ENCODE data around the gene CCNL1. TPM values are rescaled to one million over a fixed set of nuclear protein-coding genes. Genes with fewer than 3 reads are reported as not detected.

The CCNL1 gene
- total RNA-seq, 1 experiment from 2014 or later, result 68.8 TPM

DNA sequence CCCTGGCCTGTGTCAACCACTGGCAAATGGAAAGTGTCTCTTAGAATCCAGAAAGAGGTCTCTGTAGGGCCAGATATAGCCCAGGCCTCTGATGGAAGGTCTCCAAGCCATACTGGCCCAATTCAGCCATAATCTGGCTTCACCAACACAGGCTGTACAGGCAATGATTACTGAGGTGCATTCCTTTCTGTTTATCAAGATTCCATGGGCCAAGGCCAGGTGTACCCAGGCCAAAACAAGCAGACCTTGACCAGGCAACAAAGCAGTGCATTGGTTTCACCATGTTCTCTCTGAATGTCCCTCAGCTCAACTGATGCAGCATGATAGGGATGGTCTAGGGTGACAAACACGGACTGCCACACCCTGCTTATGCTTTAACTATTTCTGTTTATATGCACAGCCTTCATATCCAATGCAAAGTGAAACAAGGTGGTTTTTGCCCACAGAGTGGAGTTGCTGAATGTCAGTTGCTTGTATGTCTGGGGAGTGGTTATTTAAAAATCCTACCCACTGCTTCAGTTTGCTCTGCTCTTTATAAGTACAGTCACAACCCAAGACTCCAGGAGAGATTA lies 25.2 kb downstream of the CCNL1 start:
- no peak for DNase-seq
- Histone ChIP-seq H3K9me3 (peaks cover 4% of the 10 kb centered on the region; the same call in 1 of the 2 replicates), H3K4me3 (no peak overlapping the region), H3K27me3 (no peaks in the 10 kb centered on the region), H3K36me3 (peaks cover 13% of the 10 kb centered on the region)

DNA sequence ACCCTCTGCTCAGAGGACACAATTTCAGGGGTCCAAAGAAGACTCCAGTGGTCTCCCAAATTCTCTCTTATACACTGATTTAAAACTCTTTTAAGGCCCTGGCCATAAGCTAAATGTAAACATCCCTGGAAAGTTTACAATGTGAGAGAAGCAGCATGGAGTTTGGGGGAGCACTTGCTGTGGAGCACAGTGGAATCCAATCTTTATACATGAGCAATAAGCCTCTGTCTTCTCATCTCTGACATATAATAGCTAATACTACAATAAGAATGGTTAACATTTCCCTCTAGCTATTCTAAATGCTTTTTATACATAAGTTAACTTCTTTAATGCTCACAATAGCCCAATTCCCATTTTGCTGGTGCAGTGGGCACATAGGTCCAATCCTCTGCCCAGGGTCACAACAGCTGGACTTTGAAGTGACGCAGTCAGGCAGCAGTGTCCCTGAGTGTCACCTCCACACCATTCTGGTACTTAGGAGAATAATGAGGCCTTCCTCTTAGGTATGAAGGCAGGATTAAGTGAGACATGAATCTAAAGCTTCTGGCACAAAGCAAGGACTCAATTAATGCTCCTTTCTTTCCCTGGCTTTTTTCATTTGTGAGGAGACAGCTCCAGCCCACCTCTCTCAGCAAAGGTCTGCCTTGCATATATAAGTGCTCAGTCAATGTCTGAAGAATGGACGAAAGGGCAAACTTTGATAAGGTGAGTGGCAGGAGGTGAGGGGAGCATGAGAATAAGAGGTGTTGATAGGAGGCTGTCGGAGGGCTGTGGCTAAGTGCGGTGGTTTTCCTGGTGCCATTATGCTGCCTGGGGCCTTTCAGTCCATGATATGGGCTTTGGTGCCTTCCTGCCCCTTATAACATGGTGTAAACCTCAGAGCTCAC lies 26.3 kb downstream of the CCNL1 start:
- DNase-seq, result no peak

DNA sequence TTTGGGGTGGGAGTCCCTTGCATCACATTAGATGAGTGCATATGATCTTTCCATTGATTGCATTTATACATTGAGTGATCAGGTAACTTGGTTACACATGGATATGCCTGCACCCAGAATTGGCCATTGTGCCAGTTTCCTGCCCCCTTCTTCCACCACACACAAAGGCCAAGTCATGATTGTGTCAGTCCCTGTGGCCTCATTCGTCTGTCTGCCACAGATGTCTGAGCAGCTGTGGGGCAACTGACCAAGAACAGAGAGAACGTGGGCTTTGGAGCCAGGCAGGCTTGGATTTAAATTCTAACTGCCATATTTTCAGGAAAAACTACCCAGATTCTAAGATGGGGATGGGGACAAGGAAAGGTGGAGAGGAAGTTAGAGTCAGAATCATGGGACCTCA lies 27.0 kb downstream of the CCNL1 start:
- H3K27me3 ChIP-seq, result no peaks in the 10 kb centered on the region
- no peak for DNase-seq
- no peak overlapping the region for H3K4me3 ChIP-seq
- peaks cover under 1% of the 10 kb centered on the region; the same call in 1 of the 2 replicates for H3K9me3 ChIP-seq
- peaks cover 3% of the 10 kb centered on the region for H3K36me3 ChIP-seq

More for the DNA sequence above, 26.3 kb downstream of the CCNL1 start:
- H3K4me3 ChIP-seq, result no peak overlapping the region
- peaks cover 11% of the 10 kb centered on the region for H3K36me3 ChIP-seq
- no peaks in the 10 kb centered on the region for H3K27me3 ChIP-seq
- peaks cover 4% of the 10 kb centered on the region; the same call in 1 of the 2 replicates for H3K9me3 ChIP-seq

DNA sequence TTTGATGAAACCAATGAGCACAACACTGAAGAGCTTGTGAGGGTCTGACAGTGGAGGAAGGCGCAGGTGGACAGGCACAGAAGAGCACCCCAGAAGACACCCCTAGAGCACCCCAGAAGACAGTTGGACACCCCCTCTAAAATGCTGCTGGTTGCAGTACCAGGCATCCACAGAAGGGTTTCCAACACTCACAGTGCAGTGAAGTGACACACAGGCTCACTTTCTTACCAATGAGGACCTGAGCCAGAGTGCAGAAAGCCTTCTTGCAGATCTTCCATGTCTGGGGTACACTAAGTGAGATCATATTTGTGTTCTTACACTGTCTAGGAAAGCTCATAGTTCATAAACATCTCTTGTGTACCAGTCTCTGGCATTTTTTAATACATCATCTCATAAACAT lies 27.6 kb downstream of the CCNL1 start:
- DNase-seq, result no peak
- Histone ChIP-seq H3K27me3 (no peaks in the 10 kb centered on the region), H3K36me3 (no peaks in the 10 kb centered on the region; the same call in 1 of the 2 replicates), H3K9me3 (no peaks in the 10 kb centered on the region), H3K4me3 (no peak overlapping the region)

DNA sequence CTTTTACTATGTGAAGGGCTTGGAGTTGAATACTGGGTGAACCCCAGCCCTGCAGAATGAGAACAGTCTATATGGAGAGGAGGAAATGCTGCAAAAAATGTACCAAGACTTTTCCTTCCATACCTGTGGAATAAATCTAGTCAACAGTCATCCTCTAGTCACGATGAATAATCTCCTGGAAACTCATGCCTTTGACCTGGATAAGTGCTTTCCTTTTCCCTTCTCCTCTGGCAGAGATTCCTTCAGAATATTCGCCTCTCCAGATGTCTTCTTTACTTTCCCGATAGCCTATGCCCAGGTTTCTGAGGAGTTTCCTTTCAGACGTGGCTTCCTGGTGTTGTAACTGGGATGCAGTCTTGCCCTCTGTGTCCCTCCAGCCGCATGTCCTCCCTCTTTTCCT lies 28.1 kb downstream of the CCNL1 start:
- H3K36me3 ChIP-seq, result no peaks in the 10 kb centered on the region; the same call in 1 of the 2 replicates
- no peak for DNase-seq
- H3K27me3 ChIP-seq, result no peaks in the 10 kb centered on the region
- H3K4me3 ChIP-seq, result no peak overlapping the region
- H3K9me3 ChIP-seq, result no peaks in the 10 kb centered on the region

DNA sequence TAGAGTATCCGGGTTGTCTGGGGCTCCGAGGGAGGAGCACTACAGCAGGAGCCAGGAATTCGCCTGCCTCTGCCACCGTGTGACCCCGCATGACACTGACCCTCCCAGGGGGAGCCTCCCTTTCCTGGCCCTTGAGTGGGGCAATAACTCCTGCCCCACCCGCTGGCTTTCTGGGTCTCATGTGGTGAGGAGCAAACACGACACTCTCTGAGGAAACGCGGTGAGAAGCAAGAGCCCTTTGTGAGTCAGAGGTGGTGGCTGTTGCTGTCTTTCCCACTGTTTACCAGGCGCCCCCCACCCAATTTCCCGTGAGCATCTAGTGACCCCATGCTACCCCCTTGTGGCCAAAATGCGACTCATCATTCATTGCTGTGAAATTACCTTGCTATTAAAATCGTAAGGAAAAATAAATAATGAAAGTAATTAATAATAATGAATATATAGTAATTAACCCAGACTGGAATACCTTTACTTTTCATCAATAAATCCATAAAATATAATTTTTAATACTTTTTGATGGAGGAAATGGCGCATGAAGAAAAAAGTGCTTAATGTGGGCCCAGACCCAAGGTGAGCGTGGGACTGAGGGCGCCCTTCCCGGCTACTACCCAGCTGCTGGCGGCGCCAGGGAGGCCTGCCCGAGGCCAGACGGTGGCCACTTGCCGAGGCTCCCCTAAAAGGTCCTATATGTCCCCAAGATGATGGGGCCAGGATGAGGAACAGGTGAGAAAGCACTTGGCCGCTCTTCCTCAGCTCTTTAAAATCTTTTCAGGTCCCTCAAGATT lies 29.3 kb downstream of the CCNL1 start:
- peak; percentile 55 for DNase-seq
- no peak overlapping the region for H3K4me3 ChIP-seq
- no peaks in the 10 kb centered on the region for H3K27me3 ChIP-seq
- no peaks in the 10 kb centered on the region for H3K36me3 ChIP-seq
- H3K9me3 ChIP-seq, result no peaks in the 10 kb centered on the region

DNA sequence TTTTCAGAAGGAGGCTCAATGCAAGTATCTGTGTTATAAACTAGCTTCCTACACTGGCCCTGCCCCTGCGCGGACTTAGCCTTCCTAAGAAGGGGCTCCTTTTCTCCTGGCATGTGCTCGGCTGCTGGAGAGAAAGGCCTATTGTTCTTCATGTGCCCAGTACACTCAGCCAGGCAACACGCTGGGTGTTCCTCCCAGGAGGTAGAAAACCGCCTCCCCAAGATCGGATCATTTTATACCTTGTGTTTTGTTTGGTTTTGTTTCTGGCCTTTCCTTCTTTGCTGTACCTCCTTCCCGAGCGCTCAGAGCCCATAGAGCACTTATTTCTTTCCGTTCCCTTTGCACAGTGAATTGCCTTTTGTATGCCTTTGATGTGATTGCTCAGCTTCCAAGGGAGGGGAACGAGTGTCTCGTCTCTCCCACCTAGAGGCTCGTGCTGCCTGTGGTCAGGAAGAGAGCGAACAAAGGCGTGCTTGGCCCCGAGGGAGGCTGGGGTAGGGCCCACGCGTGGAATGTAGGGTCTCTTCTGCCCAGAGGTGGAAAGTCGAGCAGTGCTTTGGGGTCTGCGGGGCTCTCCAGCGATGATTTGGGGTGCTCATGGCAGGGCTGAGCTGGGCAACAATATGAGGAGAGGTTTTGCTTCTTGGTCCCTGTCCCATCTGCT lies 30.0 kb downstream of the CCNL1 start:
- no peaks in the 10 kb centered on the region for H3K27me3 ChIP-seq
- no peaks in the 10 kb centered on the region for H3K9me3 ChIP-seq
- DNase-seq, result no peak
- H3K36me3 ChIP-seq, result no peaks in the 10 kb centered on the region
- no peak overlapping the region for H3K4me3 ChIP-seq

DNA sequence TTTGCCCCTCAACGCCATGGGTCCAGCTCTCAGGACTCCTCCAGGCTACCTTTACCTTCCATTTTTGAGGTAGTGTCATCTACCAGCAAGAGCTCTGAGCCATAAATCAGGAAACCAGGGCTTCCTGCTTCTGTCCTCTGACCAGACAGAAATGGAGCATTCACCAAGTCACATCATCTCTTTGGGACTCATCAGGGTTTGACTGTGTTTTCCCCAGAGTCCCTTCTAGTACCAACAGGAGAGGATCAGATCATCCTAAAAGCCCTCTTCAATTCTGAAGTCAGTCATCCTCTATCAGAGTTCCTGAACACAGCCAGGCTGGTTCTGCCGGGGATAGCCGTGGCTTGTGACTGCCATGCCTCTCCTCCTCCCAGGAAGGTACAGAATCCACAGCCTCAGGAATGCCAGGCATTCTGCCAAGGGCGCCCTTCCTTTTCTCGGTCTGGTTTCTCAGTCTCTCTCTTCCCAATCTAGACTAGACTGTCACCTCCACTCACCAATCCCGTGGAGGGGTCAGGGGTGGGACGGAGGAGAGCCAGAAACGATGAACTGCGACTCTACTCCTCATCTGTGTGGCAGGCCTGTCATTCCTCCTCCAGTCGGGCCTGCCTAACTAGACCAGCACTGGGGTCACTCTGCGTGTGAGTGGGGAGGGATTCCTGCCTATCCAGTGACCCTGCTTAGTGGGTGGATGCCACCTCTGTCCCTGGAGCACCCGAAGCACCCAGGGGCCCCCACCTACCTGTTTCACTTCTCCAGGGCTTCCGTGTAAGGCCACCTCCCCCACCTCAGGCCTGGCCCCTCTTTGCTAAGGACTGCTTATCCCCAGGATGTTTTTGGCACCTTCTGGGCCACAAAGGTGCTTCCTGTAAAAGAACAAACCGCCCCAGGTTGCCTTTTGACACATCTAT lies 30.9 kb downstream of the CCNL1 start:
- H3K27me3 ChIP-seq, result no peaks in the 10 kb centered on the region
- H3K36me3 ChIP-seq, result no peaks in the 10 kb centered on the region
- DNase-seq, result no peak
- H3K9me3 ChIP-seq, result no peaks in the 10 kb centered on the region
- no peak overlapping the region for H3K4me3 ChIP-seq

DNA sequence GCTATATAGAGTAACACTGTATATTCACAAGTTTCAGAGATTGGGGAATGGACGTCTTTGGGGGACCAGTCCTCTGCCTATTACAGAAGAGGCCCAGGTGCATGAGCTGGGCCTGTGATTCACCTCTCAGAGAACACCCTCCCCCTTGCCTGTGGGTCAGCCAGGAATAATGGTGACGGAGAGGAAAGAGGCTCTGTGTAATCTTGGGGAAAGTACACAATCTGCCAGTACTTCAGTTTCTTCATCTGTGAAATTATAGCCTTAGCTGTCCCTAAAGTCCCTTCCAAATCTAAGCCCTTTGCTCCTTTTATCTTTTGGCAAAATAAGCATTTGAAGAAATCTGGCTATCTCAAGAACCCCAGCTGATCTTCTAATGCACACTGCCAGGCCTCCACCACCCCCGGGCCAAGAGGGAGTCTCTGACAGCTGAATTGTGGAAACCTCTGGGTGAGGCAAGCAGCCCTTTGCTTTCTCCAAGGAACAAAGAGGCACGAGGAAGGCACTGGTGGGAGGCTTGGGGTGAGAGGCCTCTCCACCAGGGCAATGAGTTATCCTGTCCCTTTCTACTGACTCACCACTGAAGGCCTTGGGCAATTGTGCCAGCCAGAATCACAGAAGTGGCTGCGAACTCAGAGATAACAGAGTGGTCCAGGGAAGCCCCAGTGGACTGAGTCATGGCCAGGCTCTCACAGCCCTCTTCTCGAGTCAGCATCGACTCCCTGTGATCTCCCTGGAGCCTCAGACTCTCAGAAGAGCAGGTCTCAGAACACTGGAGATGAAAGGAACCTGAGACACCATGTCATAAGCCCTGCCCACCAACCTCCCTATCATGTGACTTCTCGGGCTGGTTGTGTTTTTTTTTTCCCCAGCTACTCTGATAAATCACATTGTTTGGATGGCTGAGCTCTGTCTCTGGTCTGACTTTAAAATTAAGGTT lies 31.8 kb downstream of the CCNL1 start:
- no peaks in the 10 kb centered on the region for H3K27me3 ChIP-seq
- H3K36me3 ChIP-seq, result no peaks in the 10 kb centered on the region
- DNase-seq, result peak; percentile 84
- H3K4me3 ChIP-seq, result no peak overlapping the region
- no peaks in the 10 kb centered on the region for H3K9me3 ChIP-seq

DNA sequence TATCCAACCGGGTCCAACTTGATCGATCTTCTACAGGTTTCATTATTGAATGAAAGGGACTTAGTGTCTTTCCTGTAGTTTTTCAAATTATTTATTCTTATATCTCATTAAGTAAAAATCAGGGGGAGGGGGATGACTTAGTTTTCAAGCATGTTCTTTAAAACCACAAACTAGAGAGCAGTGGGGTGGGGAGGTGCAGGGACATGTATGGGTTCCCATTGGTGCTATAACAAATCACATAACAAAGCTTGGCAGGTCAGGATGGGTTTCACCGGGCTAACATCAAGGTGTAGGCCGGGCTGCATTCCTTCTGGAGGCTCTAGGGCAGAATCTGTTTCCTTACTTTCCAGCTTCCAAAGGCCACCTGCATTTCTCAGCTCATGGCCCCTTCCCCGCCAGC lies 32.7 kb downstream of the CCNL1 start:
- H3K27me3 ChIP-seq, result no peaks in the 10 kb centered on the region
- no peaks in the 10 kb centered on the region for H3K36me3 ChIP-seq
- no peaks in the 10 kb centered on the region for H3K9me3 ChIP-seq
- DNase-seq, result no peak
- H3K4me3 ChIP-seq, result no peak overlapping the region

DNA sequence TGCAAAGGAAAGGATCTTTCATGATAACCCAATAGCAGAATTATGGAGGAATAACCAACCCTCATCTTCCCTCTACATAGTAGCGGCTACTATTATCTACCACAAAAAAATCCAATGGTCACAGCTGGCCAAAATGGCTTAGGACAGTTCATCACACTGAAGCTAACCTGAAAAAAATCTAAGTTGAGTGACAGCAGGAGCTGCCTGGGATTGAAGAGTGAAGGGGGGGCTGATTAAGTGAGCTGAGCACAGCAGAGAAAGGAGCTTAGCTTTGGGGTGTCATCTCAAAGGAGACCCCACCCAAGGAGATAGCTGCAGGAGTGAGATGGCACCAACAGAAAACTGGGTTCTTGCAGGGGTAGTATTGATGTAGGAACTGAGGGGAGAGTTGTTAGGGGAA lies 33.6 kb downstream of the CCNL1 start:
- H3K4me3 ChIP-seq, result no peak overlapping the region
- H3K27me3 ChIP-seq, result no peaks in the 10 kb centered on the region
- no peaks in the 10 kb centered on the region for H3K36me3 ChIP-seq
- DNase-seq, result no peak
- no peaks in the 10 kb centered on the region for H3K9me3 ChIP-seq

DNA sequence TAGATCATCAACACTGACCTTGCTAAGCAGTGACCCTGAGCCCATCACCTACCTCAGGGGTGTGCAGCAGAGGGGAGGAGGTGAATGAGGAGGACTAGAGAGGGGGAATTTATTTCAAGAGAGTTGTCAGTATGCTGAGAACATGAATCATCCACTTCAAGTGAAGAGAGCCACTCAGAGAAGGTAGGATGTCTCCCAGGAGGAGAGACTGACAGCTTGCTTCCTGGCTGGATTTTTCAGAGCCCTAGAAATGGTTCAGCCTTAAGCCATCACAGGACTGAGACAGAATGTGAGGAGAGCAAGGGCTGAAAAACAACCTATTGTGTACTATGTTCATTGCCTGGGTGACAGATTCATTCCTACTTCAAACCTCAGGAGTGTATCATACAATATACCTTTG lies 34.8 kb downstream of the CCNL1 start:
- DNase-seq, result no peak
- H3K4me3 ChIP-seq, result no peak overlapping the region
- no peaks in the 10 kb centered on the region for H3K9me3 ChIP-seq
- no peaks in the 10 kb centered on the region for H3K36me3 ChIP-seq
- H3K27me3 ChIP-seq, result no peaks in the 10 kb centered on the region

DNA sequence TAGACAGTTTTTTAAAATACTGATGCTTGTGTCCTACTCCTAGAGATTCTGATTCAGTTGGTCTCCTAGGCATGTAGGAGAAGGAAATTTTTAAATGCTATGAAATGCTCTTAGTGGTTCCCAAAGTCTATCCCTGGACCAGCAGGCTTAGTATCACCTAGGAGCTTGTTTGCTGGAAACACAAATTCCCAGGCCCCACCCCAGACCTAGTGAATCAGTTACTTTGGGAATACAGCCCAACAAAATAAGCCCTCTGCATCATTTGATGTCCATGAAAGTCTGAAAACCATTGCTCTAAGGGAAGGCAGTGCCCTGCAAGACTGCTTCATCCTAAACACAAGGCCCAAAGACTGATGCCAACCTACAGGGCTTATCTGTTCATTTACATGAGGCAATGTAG lies 36.3 kb downstream of the CCNL1 start:
- no peaks in the 10 kb centered on the region for H3K9me3 ChIP-seq
- H3K36me3 ChIP-seq, result no peaks in the 10 kb centered on the region
- DNase-seq, result no peak
- no peaks in the 10 kb centered on the region for H3K27me3 ChIP-seq
- no peak overlapping the region for H3K4me3 ChIP-seq

DNA sequence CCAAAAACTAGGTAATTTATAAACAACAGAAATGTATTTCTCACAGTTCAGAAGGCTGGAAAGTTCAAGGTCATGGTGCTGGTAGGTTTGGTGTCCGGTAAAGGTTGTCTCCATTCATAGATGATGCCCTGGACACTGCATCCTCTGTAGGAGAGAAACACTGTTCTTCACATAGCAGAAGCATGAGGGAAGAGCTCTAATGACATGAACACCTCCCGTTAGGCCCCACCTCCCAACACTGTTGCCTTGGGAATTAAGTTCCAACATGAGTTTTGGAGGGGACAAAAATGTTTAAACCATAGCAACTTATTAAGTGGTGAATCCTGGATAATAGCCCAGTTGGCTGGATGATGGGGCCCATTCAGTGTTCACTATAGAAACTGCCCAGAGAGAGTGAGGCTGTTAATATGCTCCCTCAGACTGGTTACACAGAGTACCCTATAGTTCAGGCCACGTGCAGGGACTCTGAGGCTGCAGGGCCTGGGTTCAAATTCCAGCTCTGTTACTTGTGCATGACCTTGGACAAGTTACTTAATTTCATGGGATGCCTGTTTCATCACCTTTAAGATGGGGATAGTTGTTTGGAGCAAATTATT lies 37.0 kb downstream of the CCNL1 start:
- DNase-seq, result no peak
- no peak overlapping the region for H3K4me3 ChIP-seq
- no peaks in the 10 kb centered on the region for H3K27me3 ChIP-seq
- no peaks in the 10 kb centered on the region for H3K9me3 ChIP-seq
- H3K36me3 ChIP-seq, result no peaks in the 10 kb centered on the region

DNA sequence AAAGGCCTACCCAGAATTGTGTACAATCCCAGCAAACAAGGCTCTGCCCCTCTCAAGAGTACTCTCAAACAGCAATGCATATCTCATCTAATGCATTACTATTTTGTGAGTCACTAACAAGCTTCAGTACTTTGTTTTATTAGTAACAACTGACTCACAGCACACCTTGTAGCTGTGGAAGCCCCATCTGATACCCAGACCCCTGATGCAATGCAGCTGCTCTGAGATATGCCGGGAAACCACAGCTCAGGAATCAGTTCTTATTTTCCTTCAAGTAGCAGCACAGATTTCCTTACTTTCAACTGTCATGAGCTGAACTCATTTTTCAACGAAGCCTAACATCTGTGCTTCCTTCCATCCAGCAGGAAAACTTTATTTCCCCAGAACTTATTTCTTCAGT lies 37.8 kb downstream of the CCNL1 start:
- Histone ChIP-seq H3K4me3 (no peak overlapping the region), H3K36me3 (no peaks in the 10 kb centered on the region), H3K27me3 (no peaks in the 10 kb centered on the region), H3K9me3 (no peaks in the 10 kb centered on the region)
- no peak for DNase-seq

Data from MG63 (cell line).